Right forelimb (tissue), 1 donor: ENCODE results near the gene TREM1.
"Not testable (repeated sequence)": the region's sequence is repeated elsewhere in the genome, so short reads cannot be mapped to it uniquely, and the experiment has no call there.

Source experiments
- DNase-seq: peaks from one replicate; pipeline ENCODE4 v3.0.0-alpha.2; 2018

The TREM1 gene

DNA sequence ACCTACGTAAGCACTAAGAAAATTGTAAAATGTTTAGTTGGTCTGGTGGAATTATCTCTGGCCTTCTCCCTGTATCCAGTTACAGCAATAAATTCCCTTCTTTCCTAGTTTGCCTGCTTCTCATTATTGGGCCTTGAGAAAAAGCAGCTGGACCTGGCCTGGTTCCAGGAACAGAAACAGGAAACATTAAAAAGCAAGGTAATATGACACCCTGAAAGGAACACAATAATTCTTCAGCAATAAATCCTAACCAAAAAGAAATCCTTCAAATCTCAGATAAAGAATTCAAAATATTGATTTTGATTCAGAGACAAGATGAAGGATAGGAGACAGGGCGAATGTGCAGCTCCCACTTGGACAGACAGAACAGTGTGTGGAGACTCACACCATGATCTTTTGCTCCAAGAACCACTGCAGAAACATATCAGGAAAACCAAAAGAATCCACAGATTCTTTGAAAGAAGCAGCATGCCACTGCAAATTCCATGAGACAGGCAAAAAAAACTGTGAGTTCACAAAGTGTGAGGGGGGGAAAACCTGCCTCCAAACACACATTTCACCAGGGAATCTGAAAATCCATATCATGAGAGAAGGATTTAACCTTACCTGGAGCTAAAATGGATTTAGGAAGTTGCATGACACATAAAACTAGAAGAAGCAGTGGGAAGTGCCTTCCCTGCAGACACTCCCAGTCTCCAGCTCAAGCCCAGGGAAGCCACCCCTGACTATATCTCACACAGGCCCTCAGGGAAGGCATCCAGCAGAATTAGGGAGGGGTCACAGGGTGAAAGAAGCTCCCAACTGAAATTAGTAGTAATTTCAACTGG lies 28.9 kb downstream of the TREM1 start:
- DNase-seq = no peak

DNA sequence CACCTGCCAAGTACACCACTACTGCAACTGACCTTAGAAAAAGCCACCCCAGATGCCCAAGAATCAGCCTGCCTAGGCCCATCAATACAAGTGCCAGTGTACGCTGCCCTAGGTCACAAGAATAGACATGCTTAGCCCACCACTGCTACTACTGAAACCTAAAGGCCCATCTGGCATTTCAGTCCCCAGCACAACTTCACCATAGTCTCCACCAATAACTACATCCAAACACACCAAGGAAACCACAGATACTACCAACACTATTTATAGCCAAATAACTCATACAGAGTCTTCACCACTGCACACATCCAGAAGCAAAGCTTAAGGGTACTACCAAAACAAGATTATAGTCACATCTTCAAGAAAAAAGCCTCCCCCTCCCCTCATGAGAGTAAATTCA lies 30.1 kb downstream of the TREM1 start:
- DNase-seq = no peak

DNA sequence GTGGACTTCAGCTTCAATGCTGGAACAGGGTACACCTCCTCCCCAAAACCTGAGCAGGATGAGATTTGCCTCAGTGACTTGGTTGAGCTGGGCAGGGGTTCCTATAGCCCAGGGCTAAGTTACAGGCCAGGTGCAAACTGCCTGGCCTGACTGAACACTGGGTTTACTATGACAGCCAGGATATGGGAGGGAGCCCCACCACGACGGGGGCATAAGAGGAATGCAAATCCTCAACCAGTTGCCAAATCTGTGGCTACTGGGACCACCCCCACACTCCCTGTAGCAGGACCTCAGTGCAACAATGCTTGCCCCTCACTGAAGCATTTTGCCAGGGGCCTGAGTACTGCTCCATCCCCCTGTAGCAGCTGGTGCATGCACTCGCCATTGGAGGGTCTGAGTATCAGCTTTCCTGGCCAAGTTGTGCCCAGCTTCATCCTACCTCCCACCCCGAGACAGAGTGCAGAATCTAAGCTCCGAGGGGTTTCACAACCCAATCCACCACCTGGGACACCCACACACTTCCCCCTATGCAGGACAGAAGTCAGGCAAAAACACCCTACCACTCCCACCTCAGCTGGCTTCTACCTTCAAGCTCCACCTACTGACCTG lies 30.7 kb downstream of the TREM1 start:
- no peak for DNase-seq

DNA sequence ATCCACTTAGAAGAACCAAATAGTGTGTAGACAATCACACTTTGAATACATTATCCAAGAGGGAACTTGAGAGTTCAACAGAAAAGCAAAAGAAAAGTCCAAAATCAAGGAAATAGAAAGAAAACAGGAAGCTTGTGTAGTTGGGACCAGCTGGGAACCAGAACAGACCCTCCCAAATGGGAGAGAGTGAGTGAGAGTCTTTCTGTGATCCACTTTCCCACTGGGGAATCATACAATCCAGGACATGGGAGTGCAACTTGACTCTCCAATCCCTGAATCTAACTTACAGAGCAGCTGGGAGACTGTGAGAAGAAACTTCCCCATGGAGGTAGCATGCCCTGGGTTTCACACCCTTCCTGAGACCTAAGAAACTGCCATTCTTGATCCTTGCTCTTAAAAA lies 31.4 kb downstream of the TREM1 start:
- no peak for DNase-seq

DNA sequence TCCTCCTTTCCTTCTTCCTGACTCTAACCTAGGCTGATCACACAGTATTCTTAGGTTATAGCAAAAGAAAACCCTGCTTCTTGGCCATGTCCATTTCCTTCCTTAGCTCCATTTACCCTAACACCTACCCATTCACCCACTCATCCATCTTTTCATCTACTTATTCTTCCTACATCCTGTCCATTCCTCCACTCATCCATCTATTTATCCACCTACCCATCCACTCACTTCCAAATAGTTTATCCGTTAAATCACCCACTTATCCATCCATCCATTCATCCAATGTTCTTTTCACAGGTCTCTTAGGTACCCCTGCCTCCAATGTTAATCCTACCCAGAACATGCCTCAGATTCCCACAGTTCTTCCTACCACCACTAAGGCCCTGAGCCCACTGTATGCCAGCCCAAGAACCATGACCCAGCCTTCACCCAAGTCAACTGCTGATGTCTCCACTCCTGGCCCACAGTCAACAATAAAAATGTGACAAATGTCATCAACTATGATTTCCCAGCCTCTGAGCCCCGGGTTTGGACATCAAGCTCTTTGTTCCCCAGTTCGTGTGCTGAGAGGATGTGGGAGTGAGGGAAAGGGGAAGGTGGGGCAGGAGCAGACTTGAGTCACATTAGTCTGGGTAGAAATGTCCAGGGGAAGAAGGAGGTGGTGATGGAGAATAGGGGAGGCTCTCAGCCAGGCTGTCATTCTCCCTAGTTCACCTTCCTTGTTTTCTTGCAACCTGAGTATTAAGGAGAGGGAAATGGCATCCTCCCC lies 33.9 kb downstream of the TREM1 start:
- no peak for DNase-seq

DNA sequence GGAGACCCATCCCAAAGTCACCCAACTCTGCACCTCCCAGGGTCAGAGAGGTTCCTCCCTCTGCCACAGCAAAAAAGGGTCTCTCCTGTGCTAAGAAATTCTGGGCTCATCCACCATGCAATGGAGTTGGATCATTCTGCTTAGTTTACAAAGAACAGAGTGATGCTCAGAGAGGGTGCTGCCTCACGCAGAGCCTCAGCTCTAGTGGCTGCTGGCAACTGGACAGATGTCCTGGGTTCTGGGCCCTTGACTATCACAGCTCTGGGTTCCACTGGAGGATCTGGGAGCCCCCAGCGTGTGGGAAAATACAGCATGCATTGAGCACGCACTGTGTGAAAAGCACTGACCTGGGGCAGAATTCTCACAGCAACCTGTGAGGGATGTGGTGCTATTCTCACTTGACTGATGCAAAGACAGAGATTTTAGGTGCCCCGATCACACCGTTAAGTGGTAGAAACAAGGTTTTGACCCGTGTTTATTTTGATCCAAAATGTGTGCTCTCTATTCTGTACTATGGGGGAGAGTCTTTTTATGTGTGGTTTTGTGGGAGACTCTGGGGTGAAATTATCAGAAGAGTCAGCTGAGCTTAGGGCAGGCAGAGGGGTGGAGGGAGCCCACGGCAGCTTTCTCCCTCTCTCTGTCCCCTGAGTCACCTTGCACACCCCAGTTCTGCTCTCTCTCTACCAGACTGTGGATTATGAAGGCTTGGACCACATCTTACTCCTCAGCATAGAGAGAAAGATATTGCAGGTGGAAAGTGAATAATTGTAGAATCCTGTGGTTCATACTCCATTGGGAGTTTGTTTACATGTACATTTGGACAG lies 38.4 kb downstream of the TREM1 start:
- DNase-seq = no peak

DNA sequence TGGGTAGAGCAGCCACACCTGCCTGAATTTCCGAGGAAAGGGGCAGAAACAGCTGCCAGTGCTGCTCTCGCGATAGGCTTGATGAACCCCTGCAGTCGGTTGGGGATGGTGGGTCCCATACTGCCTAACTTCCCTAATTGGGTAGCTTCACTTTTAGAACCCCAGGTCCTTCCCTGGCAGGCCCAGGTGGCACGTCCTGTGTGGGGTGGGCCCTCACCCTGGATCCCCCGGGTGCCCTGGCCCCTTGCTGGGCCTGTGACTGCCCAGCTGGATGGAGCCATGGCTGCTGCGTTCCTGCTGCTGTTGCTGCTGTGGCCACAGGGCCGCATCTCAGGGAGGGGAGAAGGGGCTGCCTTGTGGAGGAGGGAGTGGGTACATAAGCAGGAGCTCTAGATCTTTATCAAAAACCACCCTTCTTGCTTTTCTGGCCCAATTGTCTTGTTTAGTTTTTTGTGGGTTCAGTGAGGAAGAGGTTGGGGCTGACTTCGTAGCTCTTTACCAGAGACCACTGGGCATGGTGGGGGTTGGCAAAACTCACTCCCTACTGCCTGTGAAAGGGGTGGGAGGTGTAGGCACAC lies 39.1 kb downstream of the TREM1 start:
- no peak for DNase-seq

DNA sequence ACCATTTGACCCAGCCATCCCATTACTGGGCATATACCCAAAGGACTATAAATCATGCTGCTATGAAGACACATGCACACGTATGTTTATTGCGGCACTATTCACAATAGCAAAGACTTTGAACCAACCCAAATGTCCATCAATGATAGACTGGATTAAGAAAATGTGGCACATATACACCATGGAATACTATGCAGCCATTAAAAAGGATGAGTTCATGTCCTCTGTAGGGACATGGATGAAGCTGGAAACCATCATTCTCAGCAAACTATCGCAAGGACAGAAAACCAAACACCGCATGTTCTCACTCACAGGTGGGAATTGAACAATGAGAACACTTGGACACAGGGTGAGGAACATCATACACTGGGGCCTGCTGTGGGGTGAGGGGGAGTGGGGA lies 40.0 kb downstream of the TREM1 start:
- DNase-seq = not testable (repeated sequence)

DNA sequence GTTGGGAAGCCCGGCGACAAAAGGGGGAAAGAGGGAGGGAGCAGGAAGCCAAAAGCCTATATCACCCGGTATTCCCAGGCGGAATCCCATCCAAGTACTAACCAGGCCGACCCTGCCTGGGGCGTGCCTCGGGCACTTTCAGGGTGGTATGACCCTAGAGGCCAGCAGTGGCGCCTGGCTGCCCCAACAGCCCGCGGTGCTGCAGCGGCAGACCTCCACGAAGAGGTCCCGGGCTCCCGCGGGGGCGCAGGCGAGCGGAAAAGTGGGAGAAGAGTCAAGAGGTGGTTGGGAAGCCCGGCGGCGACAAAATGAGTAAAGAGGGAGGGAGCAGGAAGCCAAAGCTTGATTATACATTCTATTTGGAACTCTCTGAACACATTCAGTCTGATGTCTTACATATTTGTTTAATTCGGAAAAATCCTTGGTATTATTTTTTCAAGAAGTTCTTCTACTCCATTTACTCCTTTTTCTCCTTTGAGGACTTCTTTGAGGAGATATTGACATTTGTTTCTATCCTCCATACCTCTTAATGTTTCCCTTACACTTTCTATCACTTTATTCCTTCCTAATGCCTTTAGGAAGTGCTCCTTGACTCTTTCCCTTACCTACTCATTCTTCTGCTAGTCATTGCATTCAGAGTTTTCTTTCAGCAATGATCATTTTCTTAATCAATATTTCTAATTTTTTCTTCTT lies 46.9 kb downstream of the TREM1 start:
- no peak for DNase-seq

DNA sequence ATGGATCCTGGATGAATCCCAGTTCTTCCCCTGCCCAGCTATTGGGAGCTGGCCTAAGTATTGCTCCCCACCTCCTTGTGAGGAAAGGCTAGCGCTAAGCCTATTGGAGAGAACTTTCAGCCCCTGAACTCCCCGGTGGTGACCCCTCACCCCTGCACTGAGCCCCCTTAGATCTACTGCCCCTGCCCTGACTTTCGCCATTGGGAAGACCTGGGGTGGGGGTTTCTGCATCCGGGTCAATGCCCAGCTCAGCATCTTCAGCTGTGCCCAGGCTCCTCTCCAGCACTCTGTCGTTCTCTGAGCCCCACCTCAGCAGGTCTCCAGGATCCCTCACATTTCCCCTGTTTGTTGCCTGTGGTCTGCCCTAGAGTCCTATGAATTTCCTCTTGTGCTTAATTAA lies 49.4 kb downstream of the TREM1 start:
- no peak for DNase-seq

DNA sequence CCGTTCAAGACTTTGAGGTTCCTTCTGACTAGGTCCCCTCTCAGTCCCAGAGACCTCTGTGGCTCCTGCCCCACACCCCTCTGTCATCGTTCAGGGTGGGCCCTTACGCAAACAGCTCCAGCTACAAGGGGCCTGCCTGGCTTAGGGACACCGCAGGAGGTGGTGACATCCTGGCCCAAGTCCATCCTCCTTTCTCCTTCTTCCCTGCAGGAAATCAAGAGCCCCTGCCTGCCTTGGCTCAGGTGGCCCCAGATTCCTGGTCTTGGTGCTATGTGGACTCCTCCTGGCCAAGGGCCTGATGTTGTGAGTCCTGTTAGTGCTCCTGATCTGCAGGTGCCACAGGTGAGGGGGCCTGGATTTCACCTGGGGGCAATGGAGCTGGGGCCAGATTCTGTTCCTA lies 50.2 kb downstream of the TREM1 start:
- no peak for DNase-seq

DNA sequence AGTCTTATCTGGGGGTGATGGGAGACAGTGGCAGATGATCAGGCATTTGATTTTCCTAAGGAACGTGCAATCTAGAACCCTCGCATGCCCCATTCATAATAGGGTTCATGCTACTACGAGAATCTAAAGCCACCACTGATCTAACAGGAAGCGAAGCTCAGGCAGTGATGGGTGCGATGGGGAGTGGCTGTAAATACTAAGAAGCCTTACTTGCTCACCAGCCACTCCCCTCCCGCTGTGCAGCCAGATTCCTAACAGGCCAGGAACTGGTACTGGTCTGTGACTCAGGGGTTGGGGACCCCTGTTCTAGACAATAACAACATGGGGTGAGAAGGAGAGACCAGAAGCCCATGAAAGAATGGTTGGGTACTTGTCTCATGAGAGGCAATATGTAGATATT lies 53.8 kb downstream of the TREM1 start:
- no peak for DNase-seq

DNA sequence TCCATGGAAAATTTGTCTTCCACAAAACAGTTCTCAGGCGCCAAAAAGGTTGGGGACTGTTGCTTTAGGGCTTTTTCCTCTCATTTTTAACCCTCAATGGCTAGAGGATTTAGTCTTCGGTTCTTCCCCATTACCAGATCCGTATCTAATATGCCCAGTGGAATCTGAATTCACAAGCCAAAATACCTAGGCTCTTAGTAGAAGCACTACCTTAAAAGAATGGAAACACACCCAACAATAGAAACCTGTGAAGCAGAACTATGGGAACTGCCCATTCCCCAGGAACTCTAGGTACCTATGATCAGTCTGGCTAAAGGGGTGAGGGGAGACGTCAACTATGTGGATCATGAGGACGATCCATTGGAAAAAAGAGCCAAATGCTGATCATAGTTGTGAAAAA lies 55.2 kb downstream of the TREM1 start:
- DNase-seq = no peak

DNA sequence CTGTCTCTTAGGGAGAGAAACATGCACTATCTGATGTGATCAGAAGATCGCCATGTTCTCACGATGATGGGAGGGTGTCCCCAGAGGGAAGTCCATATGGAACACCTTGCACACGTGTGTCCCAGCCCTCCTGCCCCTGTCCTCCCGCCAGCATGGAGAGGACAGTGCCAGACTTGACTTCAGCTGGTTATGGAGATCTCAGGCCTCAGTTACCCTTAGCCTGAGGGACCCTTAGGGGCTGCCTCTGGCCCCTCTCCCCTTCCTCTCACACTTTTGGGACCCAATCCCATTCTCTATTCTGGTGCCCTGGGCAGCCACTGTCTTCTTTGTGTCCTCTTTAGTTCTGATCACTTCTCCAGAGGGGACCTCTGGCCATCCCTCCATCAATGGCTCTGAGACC lies 56.8 kb downstream of the TREM1 start:
- DNase-seq = no peak

DNA sequence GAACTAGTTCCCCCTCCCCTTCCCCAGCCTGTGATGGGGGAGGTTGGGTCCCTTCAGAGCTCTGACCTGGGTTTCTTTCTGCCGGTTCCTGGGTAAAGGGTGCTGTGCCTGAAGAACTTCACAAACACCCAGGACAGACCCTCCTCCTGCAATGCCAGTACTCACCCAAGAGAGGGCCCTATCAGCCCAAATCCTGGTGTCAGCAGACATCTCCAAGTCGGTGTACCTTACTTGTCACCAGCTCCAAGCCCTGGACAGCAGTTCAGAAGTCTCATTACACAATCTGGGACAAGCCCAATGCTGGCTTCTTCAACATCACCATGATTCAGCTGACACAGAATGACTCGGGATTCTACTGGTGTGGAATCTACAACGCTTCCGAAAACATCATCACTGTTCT lies 57.9 kb downstream of the TREM1 start:
- no peak for DNase-seq

DNA sequence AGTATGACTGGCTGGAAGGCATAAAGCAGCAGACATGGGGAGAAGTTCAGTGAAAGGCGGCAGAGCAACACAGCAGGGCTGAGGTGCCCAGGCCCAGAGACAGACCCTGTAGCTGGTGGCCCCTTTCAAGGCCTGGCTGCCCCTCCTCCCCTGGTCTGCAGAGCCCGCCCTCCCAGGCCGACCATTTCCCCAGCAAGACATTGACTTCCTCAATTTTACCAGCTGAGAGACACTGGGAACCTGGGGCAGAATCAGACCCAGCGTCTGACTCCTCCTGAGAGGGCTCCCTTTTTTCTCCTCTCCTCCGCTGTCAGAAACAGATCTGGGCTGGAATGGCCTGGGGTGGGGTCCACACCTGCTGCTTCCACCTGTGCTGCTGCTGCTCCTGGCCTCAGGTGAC lies 58.4 kb downstream of the TREM1 start, which contains the start of gene TREML4:
Gene TREML4 (plus strand): TSS at position 254 of the 400 bp plus-strand sequence. CDS start 79 bp downstream, at position 333.
- no peak for DNase-seq

DNA sequence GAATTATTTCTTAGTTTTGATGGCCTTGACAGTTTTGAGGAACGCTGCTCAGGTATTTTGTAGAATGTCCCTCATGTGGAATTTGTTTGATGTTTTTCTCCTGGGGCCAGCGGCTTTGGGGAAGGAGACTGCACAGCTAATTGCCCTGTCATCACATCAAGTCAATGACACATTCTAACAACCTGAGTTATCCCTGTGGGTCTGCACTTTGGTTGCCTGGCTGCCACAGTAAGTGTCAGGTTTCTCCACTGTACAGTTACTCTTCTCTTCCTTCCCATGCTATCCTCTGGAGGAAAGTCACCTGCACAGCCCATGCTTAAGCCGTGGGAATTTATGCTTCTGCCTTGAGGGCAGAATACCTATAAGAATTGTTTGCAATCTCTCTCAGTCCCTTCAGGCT lies 59.7 kb downstream of the TREM1 start:
- no peak for DNase-seq

DNA sequence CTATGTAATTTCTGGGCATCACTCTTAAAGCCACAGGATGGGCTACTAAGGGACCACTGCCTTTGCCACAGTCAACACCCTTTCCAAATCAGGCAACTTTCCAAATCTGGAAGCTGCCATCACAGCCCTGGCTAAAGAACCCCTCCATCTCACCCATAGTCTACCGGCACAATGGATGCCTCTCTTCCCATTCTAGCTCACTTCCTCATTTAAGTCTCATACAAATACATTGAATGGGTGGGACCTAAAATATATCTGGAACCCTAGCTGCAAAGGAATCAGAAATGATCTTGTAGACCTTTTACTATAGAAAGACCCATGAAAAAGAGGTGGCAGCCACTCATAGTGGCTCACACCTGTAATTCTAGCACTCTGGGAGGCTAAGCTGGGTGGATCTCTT lies 61.7 kb downstream of the TREM1 start:
- DNase-seq = no peak
